HL-60/S4 (cell line): ENCODE measurements around the gene TSPOAP1.

Source experiments
- in situ Hi-C: fragments of 300-500 bp; cut with MboI; formaldehyde crosslinking; loops from 2 replicates; pipeline ENCODE4 v1.14.3; 2022; ENCODE audit warnings: low sequenced_read_pairs

Gene TSPOAP1

DNA sequence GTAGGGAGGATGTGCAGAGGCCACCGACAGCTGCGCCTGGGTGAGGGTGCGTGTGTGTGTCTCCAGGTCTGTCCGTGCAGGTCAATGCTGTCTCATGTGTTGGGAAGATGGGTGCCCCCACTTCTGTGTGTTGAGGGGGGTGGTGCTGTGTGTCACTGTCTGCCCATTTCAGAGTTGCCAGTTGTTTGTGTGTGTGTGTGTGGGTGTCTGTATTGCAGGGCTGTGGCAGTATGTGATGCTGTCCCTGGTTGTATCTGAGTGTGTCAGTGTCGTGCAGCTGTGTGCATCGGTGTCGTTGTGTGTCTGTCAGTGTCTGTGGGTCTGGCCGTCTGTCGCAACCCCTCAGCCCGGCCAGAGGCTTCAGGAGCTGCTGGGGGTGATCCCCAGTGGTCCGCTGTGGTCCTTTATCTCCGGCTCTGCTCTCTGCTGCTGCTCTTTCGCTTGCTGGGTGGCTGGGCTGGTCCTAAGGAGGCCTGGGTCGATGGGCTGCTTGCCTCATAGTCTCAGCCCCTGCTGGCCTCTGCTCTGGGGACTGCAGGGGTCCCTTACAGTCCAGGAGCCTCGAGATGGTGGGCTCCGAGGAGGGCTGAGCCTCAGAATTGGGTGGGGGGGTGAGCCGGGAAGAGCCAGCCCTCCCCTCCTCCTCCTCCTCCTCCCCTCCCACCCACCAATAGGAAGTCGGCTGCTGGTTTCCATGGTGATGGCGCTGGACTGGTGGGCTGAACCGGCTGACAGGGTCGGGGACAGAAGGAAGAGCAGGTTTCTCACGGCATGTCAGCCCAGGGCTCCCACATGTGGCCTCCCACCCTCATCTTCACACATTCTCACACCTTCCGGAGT is at the start of gene TSPOAP1:
Gene TSPOAP1 (minus strand): TSS at position 601 of the 840 bp plus-strand sequence. CDS start 875 bp downstream, outside the sequence.
- in situ Hi-C loops: no loop called here

DNA sequence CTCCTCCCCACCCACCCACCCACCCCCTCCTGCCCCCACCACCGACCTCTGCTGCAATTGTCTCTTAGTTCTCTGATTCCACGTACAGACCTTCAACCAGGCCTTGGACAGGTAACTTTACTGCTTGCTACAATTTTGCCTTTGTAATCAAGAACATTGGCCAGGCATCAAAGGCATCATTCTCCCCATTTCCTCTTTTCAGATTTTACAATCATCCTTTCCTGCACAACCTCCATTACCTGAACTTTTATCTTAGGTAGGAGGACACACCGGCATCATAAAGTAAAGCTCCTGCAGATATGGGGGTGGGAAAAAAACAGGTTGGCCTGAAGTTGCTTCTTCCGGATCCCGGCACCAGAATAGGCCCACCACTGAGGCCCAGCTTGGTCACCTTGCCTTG is 49.1 kb upstream of the TSPOAP1 start:
- in situ Hi-C loops: no loop called here

DNA sequence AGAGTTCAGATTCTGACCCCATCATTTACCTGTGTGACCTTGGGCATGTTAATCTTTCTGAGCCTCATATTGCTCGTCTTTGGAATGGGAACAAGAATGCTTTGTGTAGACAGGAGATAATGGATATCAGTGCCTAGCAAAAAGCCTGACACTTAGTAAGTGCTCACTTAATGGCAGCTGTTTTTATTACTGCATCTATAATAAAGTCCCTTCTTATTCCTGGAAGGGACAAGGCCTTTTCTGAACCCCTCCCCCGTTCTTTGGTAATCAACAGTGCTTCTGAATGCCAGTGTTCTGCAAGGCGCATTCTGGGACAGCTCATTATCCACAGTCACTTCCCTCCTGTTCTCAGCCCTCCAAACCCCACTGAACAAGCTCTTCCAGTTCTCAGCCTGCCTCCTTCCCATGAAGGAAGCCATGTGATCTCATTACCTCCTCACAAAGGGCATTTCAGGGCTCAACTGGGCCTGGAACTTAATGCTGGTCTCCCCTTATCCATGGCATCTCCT is 48.6 kb upstream of the TSPOAP1 start:
- in situ Hi-C loops: no loop called here

DNA sequence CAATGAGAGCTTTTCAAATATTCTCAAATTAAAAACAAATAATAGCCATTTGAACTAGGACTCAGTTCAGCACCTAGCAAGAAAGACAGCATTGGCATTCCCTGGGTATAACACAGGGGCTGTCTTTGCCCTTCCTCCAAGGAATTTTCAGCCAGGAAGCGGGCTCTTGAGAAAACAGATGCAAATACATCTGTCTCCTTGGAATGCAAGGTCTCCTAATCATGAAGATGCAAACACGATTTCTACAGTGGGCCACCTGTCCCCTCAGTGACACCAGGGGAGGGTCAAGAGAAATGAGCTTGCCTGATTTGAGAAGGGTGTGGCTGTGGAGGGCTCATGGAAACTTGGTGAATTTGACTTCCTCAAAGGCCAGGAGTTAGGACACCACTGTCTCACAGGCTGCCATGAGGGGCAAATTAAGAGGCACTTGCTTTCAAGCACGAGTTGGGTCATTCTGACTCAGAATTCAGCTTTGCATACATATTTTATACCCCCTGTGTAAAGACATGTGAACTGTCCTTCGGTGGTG is 47.9 kb upstream of the TSPOAP1 start:
- in situ Hi-C loops: no loop called here

DNA sequence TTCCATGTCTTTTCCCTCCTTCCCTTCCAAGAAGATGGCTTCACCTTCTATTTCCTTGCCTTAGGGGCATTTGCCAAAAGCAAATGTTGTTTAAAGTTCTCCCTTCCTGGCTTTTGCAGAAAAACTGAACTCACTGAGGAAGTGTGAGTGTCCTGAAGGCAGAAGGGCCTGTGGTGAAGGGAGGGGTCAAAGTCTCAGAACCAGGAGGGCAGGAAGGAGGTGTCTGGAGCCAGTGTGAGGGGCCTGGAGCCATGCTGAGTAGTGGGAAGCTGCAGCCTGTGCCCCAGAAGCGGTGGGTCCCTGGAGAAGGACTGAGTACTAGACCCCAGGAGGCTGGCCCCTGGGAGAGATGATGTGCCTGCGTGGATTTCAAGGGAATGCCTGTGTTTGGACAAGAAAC is 47.2 kb upstream of the TSPOAP1 start:
- in situ Hi-C loops: no loop called here

DNA sequence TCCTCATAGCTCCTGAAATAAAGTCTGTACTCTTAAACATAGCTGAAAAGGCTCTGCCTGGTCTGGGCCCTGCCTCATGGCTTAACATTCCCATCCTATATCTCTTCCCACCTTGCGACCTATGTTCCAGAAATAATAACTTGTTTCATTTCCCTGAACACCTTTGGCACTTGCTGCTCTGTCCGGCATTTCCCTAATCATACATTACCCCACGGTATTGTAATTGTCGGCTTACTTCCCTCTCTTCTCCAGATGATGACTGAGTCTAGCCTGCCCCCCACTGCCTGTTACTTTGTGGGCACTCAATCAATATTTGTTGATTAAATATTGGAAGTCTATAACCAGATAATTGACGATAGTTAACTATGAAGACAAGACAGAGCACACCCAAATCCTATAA is 46.7 kb upstream of the TSPOAP1 start:
- in situ Hi-C loops: no loop called here

DNA sequence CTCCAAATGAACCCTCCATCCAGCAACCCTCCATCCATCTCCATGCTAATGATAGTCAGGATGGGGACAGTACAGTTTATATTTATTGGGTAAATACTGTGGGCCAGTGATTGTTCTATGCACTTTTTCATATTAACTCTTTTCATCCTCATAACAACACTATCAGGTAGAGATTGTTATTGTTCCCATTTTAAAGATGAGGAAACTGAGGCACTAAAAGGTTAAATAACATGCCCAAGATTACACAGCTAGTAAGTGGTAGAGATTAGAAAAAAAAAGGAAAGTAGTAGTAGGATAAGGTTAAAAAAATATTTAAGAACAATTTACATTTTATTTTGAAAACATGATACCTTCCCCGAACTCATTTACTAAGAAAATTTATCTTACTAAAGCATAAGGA is 45.3 kb upstream of the TSPOAP1 start:
- in situ Hi-C loops: no loop called here

DNA sequence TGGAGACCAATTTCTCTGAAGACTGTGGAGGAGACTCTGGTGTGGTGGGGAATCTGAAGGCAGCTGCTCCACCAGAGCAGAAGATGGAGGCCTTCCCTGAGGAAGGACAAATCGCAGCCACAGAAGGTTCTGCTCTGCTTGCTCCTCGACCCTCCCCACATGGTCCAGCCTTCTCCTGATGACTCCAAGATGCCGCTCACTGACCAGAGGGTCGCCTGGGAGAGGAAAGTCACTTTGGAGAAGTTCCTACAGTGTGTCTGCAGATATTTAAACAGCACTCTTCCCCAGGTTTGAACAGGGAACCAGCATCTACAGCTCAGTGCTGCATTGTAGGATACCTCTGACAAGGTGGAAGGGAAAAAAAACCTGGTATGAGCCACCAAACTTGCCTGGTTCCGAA is 44.4 kb upstream of the TSPOAP1 start:
- in situ Hi-C loops: no loop called here

- in situ Hi-C loops: no loop called here
These were observed 42.8 kb upstream of the TSPOAP1 start for GRCh38 chr17:58371300-58371950.

DNA sequence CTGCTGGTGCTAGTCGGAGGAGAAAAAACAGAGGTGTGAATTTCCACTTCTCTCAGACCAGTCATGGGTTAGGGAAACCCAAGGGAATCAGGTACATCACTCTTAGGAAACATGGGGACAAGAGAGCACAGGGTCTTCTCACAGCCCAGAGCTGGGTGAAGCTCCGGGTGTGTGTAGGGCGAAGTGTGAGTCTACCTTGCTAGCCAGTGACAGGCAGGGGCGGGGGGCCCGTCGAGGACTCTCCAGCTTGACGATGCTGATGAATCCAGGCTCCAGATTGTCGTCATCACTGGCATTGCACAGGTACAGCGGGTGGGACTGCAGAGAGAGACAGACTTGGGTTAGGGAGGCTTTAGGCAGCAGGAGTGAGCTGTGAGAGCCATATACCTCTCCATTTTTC is 42.1 kb upstream of the TSPOAP1 start:
- in situ Hi-C loops: no loop called here

- in situ Hi-C loops: no loop called here
These were observed 41.7 kb upstream of the TSPOAP1 start for GRCh38 chr17:58370309-58370708.

DNA sequence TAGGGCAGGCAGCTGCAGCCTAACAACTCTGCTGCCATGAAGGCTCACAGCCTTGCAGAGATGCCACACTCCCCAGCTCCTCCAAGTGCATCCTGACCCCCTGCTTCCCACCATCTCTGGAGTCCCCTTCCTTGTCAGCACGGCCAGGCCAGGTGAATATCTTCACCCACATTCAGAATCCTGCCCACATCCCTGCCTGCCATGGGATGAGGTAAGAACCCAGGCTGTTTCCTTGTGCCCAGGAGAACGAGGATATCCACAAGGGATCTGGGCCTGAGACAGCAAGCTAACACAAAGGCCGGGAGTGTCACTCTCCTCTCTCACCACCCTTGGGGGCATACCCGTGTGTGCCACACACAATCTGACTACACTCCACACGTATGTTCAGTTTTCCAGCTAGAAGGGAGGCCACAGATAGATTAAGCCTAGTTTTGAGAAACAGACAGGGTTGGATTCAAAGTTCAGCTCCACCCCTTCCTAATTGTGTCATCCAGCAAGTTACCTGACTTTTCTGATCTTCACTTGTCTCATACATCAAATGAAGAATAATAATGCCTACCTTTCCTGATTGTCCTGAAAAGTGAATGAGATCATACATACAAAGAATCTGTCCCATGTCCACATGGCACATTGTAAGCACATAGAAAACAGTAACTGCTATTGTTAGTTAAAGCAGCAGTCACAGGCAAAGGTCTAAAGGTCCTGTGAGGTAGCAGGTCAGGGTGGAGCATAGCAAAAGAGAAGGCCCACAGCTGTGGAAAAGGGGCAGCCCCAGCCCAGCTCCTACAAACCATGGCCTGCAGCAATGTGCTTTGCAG is 40.8 kb upstream of the TSPOAP1 start:
- in situ Hi-C loops: no loop called here

GRCh38 chr17:58368860-58369213 is 40.2 kb upstream of the TSPOAP1 start:
- in situ Hi-C loops: no loop called here

- in situ Hi-C loops: no loop called here
These were observed 38.9 kb upstream of the TSPOAP1 start for GRCh38 chr17:58367461-58367860.

GRCh38 chr17:58365980-58366595 is 37.5 kb upstream of the TSPOAP1 start:
- in situ Hi-C loops: no loop called here

DNA sequence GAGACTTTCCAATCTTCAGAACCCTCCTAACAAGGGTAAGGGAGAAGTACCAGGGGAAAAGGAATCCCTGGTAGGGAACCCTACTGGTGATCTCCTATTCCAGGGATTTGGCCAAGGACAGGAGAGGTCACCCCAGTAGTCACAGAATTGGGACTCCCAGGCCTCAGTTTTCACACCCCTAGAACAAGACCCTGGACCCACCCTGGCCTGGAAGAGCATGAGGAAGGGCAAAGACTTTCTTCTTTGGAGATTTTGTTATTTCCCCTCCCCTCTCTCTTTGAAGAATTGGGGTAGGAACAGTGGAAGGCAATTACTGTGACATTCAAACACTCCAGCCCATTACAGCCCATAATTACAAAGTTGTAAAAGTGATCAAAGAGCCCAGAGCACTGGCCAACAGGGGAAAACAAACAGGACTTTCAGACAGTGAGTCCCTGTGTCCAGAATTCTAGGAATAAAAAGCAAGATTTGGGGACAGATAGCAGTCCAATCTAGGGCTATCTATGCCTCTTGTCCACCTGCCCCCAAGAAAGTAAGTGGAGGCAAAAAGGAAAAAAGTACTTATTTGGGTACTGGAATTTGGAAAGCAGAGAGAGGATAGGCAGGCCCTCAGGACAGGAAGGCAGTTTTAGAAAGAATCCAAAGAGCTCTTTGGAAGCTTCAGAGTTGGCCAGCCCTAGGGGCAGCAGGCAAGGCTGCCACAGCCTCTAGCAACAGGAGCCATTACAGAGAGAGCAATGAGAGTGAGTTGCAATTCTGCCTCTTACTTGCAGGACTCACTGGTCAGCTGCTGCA is 36.8 kb upstream of the TSPOAP1 start:
- in situ Hi-C loops: no loop called here

DNA sequence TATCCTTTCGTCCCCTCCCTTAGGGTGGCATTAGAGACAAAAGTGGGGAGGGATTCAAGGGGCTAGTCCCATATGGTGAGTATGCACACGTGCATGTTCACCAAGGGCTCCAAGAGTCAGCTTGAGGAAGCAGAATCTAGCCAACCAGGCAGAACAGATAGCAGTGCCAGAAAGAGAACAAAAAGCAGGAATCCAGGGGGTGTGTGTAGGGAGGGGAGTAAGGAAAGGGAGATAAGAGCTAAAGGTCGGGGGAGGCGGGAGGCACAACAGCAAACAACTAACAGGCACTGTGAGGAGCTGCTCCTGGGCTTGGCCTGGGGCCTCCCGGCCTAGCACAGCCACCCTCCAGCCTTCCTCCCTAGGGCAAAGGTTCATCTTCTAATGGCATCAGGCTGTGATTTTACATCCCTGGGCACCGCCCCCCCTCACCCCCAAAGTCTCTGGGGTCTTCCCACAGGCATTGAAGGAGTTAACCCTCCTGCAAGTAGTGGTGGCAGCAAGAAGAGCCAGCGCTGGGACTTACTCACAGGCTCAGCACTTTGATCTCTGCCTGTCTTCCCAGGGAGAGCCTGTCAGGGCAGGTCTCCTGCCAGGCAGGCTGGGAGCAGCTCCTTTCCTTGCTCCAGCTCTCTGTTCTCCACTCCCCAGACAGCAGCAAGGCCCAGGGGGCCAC is 35.8 kb upstream of the TSPOAP1 start:
- in situ Hi-C loops: no loop called here

GRCh38 chr17:58363457-58364185 is 35.0 kb upstream of the TSPOAP1 start:
- in situ Hi-C loops: no loop called here
